HG02885 (cell line): ENCODE data around the gene DEAF1.

Source experiments
- ATAC-seq: cut with Tn5 transposase; IDR thresholded peaks from one replicate; pipeline ENCODE4 v1.9.1; 2021; ENCODE audit warnings: mild to moderate bottlenecking; ENCODE audit not compliant: unreplicated experiment, poor library complexity

The DEAF1 gene

GRCh38 chr11:601573-602245, 93.3 kb downstream of the DEAF1 start:
- ATAC-seq = no peak

- ATAC-seq = no peak
Observed at GRCh38 chr11:598005-598680, 96.9 kb downstream of the DEAF1 start.

GRCh38 chr11:597166-597725, 97.8 kb downstream of the DEAF1 start:
- no peak for ATAC-seq

- no peak for ATAC-seq
Observed at GRCh38 chr11:596374-596773, 98.6 kb downstream of the DEAF1 start.

- ATAC-seq = no peak
Observed at GRCh38 chr11:595400-595799, 99.6 kb downstream of the DEAF1 start.
